Activated CD8-positive, alpha-beta memory T cell treated with anti-CD3 and anti-CD28 coated beads for 1 hour (primary cell): Measurements from ENCODE around the gene NGRN.
"Not testable (repeated sequence)": the region's sequence is repeated elsewhere in the genome, so short reads cannot be mapped to it uniquely, and the experiment has no call there.

Experiments
- DNase-seq, 2 donors: peaks; one replicate each; pipeline ENCODE4 v3.0.0-alpha.2; 2020; ENCODE audit warnings: low read depth in 1 of 2; ENCODE audit errors: extremely low read depth in 1 of 2

NGRN gene

GRCh38 chr15:90280743-90281142 is 15.3 kb downstream of the NGRN start:
- not testable (repeated sequence) for DNase-seq

- DNase-seq: not testable (repeated sequence)
Measured at GRCh38 chr15:90281637-90282036, 16.2 kb downstream of the NGRN start.

GRCh38 chr15:90286678-90287077 is 21.2 kb downstream of the NGRN start:
- DNase-seq: no peak

GRCh38 chr15:90287101-90287500 is 21.6 kb downstream of the NGRN start:
- DNase-seq: no peak

- DNase-seq: no peak
Measured at GRCh38 chr15:90287946-90288345, 22.5 kb downstream of the NGRN start.

GRCh38 chr15:90291679-90292356 is 26.3 kb downstream of the NGRN start:
- DNase-seq: no peak

GRCh38 chr15:90293040-90293810 is 27.8 kb downstream of the NGRN start:
- peak; percentile 20 to 51 for DNase-seq

GRCh38 chr15:90294159-90294558 is 28.7 kb downstream of the NGRN start:
- DNase-seq: no peak

- no peak for DNase-seq
Measured at GRCh38 chr15:90294601-90295269, 29.3 kb downstream of the NGRN start.

- DNase-seq: no peak
Measured at GRCh38 chr15:90295270-90295648, 29.8 kb downstream of the NGRN start.

- DNase-seq: not testable (repeated sequence)
Measured at GRCh38 chr15:90296316-90296884, 30.9 kb downstream of the NGRN start.

- DNase-seq: no peak
Measured at GRCh38 chr15:90297021-90297420, 31.5 kb downstream of the NGRN start.

- DNase-seq: no peak
Measured at GRCh38 chr15:90300541-90300940, 35.1 kb downstream of the NGRN start.

GRCh38 chr15:90300988-90301706 is 35.7 kb downstream of the NGRN start:
- peak; percentile 9 to 45 for DNase-seq

GRCh38 chr15:90301707-90302300 is 36.3 kb downstream of the NGRN start:
- DNase-seq: no peak

GRCh38 chr15:90305355-90305754 is 39.9 kb downstream of the NGRN start:
- DNase-seq: not testable (repeated sequence)

GRCh38 chr15:90305932-90306331 is 40.5 kb downstream of the NGRN start:
- no peak for DNase-seq

- no peak for DNase-seq
Measured at GRCh38 chr15:90306560-90306959, 41.1 kb downstream of the NGRN start.

GRCh38 chr15:90307661-90308060 is 42.2 kb downstream of the NGRN start:
- DNase-seq: no peak

GRCh38 chr15:90309020-90309419 is 43.5 kb downstream of the NGRN start:
- no peak for DNase-seq
